ENCODE results near the gene OAF.

The OAF gene

GRCh38 chr11:120184371-120184945, 26.4 kb upstream of the OAF start:
- no peak for DNase-seq

GRCh38 chr11:120184946-120185705, 25.7 kb upstream of the OAF start:
- peak; percentile 48 for DNase-seq

- DNase-seq = peak; percentile 62
Observed at GRCh38 chr11:120185706-120186455, 25.0 kb upstream of the OAF start.

- DNase-seq = no peak
Observed at GRCh38 chr11:120186456-120186773, 24.4 kb upstream of the OAF start.

- peak; percentile 65 for DNase-seq
Observed at GRCh38 chr11:120186774-120187591, 23.8 kb upstream of the OAF start.

GRCh38 chr11:120188371-120188770, 22.5 kb upstream of the OAF start:
- DNase-seq = no peak

- no peak for DNase-seq
Observed at GRCh38 chr11:120188811-120189455, 21.9 kb upstream of the OAF start.

GRCh38 chr11:120191058-120191457, 19.8 kb upstream of the OAF start:
- no peak for DNase-seq

GRCh38 chr11:120192831-120193625, 17.8 kb upstream of the OAF start:
- no peak for DNase-seq

GRCh38 chr11:120194166-120194565, 16.7 kb upstream of the OAF start:
- no peak for DNase-seq

- peak; percentile 55 for DNase-seq
Observed at GRCh38 chr11:120195601-120196320, 15.1 kb upstream of the OAF start.

GRCh38 chr11:120196826-120197225, 14.0 kb upstream of the OAF start:
- DNase-seq = no peak

GRCh38 chr11:120197251-120197891, 13.5 kb upstream of the OAF start:
- peak; percentile 90 for DNase-seq

GRCh38 chr11:120197977-120198376, 12.9 kb upstream of the OAF start:
- no peak for DNase-seq

- DNase-seq = no peak
Observed at GRCh38 chr11:120198403-120198786, 12.4 kb upstream of the OAF start.

- DNase-seq = no peak
Observed at GRCh38 chr11:120198787-120199469, 11.9 kb upstream of the OAF start.

- no peak for DNase-seq
Observed at GRCh38 chr11:120199613-120200012, 11.2 kb upstream of the OAF start.

- DNase-seq = no peak
Observed at GRCh38 chr11:120200677-120201076, 10.2 kb upstream of the OAF start.

GRCh38 chr11:120201653-120202052, 9.2 kb upstream of the OAF start:
- DNase-seq = no peak

GRCh38 chr11:120203626-120204025, 7.2 kb upstream of the OAF start:
- DNase-seq = no peak

Measured in fibroblast of skin of right quadriceps (primary cell).